ENCODE data around the gene PDZD8. TPM values are rescaled to one million over a fixed set of nuclear protein-coding genes. Genes with fewer than 3 reads are reported as not detected.

PDZD8 gene
- total and polyA plus RNA-seq, 8 donors = 4.6 to 55.9 (median 39.9) TPM

- H3K27ac ChIP-seq = no peak overlapping the region
- H3K27me3 ChIP-seq = no peaks in the 10 kb centered on the region
- ATAC-seq (no peak), DNase-seq (no peak), FAIRE-seq (no peak)
- peaks cover 7 to 12% (median 11%) of the 10 kb centered on the region in 3 donors for H3K4me1 ChIP-seq
- no peaks in the 10 kb centered on the region for H3K9me3 ChIP-seq
- no peak overlapping the region for H3K4me3 ChIP-seq
- WGBS, 2 donors = 94 to 97% methylated on average over 2 of the region's 2 CpGs
- no peaks in the 10 kb centered on the region for H3K36me3 ChIP-seq
- TF ChIP-seq CTCF (IDR thresholded peaks at IDR 0.05) = no peak
- intact Hi-C loops (cut with DNase I) = no loop called here
Measured at GRCh38 chr10:117268907-117269306, 106.3 kb downstream of the PDZD8 start.

DNA sequence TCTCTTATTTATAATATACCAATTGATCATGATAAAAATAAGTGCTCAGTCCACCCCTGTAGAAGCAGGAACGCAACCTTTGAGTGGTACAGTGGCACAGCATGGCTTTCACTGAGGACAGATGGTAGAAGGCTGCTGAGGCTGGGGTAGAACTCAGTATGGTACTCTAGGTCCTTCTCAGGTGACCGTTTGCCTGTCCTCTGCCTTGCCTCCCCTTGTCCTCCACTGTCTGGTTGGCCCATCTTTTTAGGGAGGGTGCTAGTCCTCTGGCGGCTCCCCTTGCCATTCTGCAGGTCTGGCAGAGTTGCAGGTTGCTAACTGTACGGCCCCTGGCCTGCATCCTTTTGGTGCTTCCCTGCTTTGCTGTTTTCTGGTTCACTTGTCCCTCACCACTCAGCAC, 107.0 kb downstream of the PDZD8 start:
- DNase-seq (no peak), FAIRE-seq (no peak), ATAC-seq (no peak)
- Histone ChIP-seq H3K9me3 (no peaks in the 10 kb centered on the region), H3K36me3 (no peaks in the 10 kb centered on the region), H3K27ac (no peak overlapping the region), H3K4me3 (no peak overlapping the region), H3K4me1 (peaks cover 7 to 12% (median 12%) of the 10 kb centered on the region in 3 donors), H3K27me3 (no peaks in the 10 kb centered on the region)
- TF ChIP-seq CTCF (IDR thresholded peaks at IDR 0.05) = no peak
- intact Hi-C loops (cut with DNase I) = no loop called here
- 92 to 95% methylated on average over 4 of the region's 4 CpGs for WGBS, 2 donors

- Histone ChIP-seq H3K4me3 (no peak overlapping the region), H3K4me1 (peaks cover 7 to 12% (median 12%) of the 10 kb centered on the region in 3 donors), H3K27me3 (no peaks in the 10 kb centered on the region), H3K9me3 (no peaks in the 10 kb centered on the region), H3K36me3 (no peaks in the 10 kb centered on the region), H3K27ac (no peak overlapping the region)
- intact Hi-C loops (cut with DNase I) = no loop called here
- ATAC-seq (no peak), DNase-seq (no peak), FAIRE-seq (no peak)
- WGBS, 2 donors = 90 to 92% methylated on average over 2 of the region's 2 CpGs
- TF ChIP-seq CTCF (IDR thresholded peaks at IDR 0.05) = no peak
Measured at GRCh38 chr10:117266812-117267211, 108.4 kb downstream of the PDZD8 start.

DNA sequence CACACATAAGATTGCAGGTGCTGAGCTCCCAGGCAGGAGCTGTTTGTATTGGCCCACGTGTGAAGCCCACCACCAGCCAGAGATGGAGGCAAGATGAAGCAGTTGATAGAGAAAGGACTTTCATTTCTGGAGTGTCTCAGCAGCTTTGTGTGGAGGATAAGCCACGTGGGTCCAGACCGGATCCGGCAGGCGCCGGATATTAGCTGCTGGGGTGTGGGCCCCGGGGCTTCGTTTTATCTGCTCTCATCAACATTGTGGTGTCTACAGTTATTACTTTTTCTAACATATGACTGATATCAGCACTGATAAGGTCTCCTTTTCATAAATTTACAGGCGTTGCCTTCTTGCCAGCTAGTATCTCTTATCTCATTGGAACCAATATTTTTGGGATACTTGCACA, 108.8 kb downstream of the PDZD8 start:
- 80 to 89% methylated on average over 9 of the region's 9 CpGs for WGBS, 2 donors
- H3K9me3 ChIP-seq = no peaks in the 10 kb centered on the region
- peaks cover 7 to 12% (median 12%) of the 10 kb centered on the region in 3 donors for H3K4me1 ChIP-seq
- no peak for ATAC-seq
- H3K4me3 ChIP-seq = no peak overlapping the region
- DNase-seq = no peak
- no peak overlapping the region for H3K27ac ChIP-seq
- FAIRE-seq = no peak
- intact Hi-C loops (cut with DNase I) = no loop called here
- TF ChIP-seq CTCF (IDR thresholded peaks at IDR 0.05) = no peak
- no peaks in the 10 kb centered on the region for H3K36me3 ChIP-seq
- H3K27me3 ChIP-seq = no peaks in the 10 kb centered on the region

GRCh38 chr10:117264782-117265181, 110.5 kb downstream of the PDZD8 start:
- ATAC-seq (peak; percentile 88 to 92 (median 91)), FAIRE-seq (no peak), DNase-seq (peak in 5 of 6 donors; percentile 30 to 85 (median 58))
- Histone ChIP-seq H3K4me3 (no peak overlapping the region), H3K36me3 (no peaks in the 10 kb centered on the region), H3K9me3 (no peaks in the 10 kb centered on the region), H3K27ac (peak overlapping the region in 2 of 4 donors; percentile 1 to 46), H3K27me3 (no peaks in the 10 kb centered on the region), H3K4me1 (peaks cover 7 to 12% (median 12%) of the 10 kb centered on the region in 3 donors)
- no peak for TF ChIP-seq CTCF (IDR thresholded peaks at IDR 0.05)
- intact Hi-C loops (cut with DNase I) = no loop called here
- WGBS, 2 donors = 29 to 35% methylated on average over 7 of the region's 7 CpGs

Data from pancreas (tissue), 10 donors.